Vagina (tissue), 2 donors: ENCODE results near the gene TMIGD1.

Experiments used
- CTCF ChIP-seq, 3 experiments: fragments of 450-650 bp in 2 of 3; fragments of 200-600 bp in 1 of 3; sonication (generic) in 1 of 3; IDR thresholded peaks; one replicate each; pipeline ENCODE4 v1.5.1; 2017 to 2019; ENCODE audit warnings: antibody characterized with exemption in 3 of 3, mild to moderate bottlenecking in 2 of 3, moderate library complexity in 2 of 3
- POLR2A ChIP-seq, 2 donors: fragments of 450-650 bp; IDR thresholded peaks; one replicate each; pipeline ENCODE4 v1.6.1; 2017; ENCODE audit warnings: antibody characterized with exemption in 2 of 2, mild to moderate bottlenecking in 2 of 2, moderate library complexity in 2 of 2
- POLR2AphosphoS5 ChIP-seq, 2 donors: sonication (generic); formaldehyde crosslinking; IDR thresholded peaks; one replicate each; pipeline ENCODE4 v1.9.0; 2017; ENCODE audit warnings: antibody characterized with exemption in 2 of 2, mild to moderate bottlenecking in 2 of 2, low read depth in 1 of 2; ENCODE audit not compliant: insufficient read depth in 1 of 2

GRCh38 chr17:30375661-30376060 lies 41.8 kb upstream of the TMIGD1 start:
- TF ChIP-seq CTCF (IDR thresholded peaks at IDR 0.05) (no peak), POLR2A (IDR thresholded peaks at IDR 0.05) (no peak), POLR2AphosphoS5 (IDR thresholded peaks at IDR 0.05; ENCODE audit: insufficient read depth in 1 of 2, low read depth in 1 of 2) (no peak)
